ENCODE data around the gene ZBED5. TPM values are rescaled to one million over a fixed set of nuclear protein-coding genes. Genes with fewer than 3 reads are reported as not detected.
"Not testable (repeated sequence)": the region's sequence is repeated elsewhere in the genome, so short reads cannot be mapped to it uniquely, and the experiment has no call there.

Gene ZBED5
- total and polyA plus RNA-seq, 8 donors: 37.4 to 124 (median 116) TPM

DNA sequence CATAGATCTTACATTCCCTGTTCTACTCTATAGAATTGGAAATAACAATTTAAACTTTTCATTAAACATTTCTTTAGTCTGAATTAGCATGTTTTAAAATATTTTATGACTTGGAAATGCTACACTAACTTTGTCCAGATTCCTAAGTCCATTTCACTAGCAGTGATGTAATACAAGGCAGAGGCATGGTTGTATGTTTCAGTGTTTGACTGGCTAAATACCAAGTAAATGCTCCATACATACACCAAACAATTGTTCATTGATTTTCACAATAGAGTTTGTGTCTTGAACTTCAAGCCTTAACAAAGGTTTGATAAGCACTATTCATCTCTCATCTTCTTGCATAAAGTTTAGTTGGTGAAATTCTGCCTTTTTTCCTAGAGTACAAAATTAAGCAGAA is 13.5 kb downstream of the ZBED5 start:
- DNase-seq: no peak
- ATAC-seq: no peak
- peak overlapping the region in 1 of 2 donors; percentile 24 for H3K27ac ChIP-seq
- TF ChIP-seq, protein P1, sequence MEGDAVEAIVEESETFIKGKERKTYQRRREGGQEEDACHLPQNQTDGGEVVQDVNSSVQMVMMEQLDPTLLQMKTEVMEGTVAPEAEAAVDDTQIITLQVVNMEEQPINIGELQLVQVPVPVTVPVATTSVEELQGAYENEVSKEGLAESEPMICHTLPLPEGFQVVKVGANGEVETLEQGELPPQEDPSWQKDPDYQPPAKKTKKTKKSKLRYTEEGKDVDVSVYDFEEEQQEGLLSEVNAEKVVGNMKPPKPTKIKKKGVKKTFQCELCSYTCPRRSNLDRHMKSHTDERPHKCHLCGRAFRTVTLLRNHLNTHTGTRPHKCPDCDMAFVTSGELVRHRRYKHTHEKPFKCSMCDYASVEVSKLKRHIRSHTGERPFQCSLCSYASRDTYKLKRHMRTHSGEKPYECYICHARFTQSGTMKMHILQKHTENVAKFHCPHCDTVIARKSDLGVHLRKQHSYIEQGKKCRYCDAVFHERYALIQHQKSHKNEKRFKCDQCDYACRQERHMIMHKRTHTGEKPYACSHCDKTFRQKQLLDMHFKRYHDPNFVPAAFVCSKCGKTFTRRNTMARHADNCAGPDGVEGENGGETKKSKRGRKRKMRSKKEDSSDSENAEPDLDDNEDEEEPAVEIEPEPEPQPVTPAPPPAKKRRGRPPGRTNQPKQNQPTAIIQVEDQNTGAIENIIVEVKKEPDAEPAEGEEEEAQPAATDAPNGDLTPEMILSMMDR (IDR thresholded peaks at IDR 0.05): no peak
- no peaks in the 10 kb centered on the region for H3K27me3 ChIP-seq
- intact Hi-C loops (cut with DNase I): no loop called here
- H3K9me3 ChIP-seq: no peaks in the 10 kb centered on the region
- H3K36me3 ChIP-seq: no peaks in the 10 kb centered on the region
- no peaks in the 10 kb centered on the region for H3K4me1 ChIP-seq
- H3K4me3 ChIP-seq: no peak overlapping the region

DNA sequence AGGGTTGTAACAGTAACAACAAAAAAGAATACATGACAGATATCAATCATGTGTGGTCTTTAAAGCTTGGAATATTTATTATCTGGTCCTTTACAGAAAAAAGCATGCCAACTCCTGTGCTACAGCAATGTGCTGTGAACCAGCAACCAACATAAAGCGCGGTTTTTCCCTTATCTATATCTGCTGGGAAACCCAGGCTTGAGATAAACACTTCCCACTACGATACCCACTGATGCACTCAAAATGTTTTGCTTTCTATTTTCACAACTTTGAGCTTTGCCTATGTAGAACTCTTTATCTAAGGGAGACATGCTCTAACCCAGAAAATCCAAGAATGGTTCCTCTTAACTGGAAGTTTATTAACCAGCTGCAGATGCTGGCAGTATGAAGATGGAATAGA is 19.0 kb downstream of the ZBED5 start:
- Histone ChIP-seq H3K9me3 (no peaks in the 10 kb centered on the region), H3K27me3 (no peaks in the 10 kb centered on the region), H3K27ac (no peak overlapping the region), H3K36me3 (no peaks in the 10 kb centered on the region), H3K4me3 (no peak overlapping the region), H3K4me1 (no peaks in the 10 kb centered on the region)
- TF ChIP-seq, protein P1 (IDR thresholded peaks at IDR 0.05): no peak
- no peak for ATAC-seq
- DNase-seq: no peak
- intact Hi-C loops (cut with DNase I): no loop called here

DNA sequence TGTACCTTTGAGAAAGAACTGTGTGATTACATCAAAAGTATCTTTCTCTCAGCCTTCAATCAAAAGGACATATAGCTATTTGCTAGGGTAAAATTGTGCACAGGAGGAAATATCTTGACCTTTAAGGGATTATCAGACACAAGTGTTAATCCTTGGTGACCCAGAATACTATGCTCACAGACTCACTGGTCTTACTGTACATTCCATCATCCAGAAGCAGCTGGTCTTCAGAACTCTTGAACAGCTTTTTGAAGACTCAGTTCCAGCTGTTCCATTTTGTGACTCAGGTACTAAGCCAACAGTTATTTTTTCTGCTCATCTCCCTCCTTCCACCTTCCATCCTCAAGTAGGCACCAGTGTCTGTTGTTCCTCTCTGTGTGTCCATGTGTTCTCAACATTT is 19.8 kb downstream of the ZBED5 start:
- intact Hi-C loops (cut with DNase I): no loop called here
- Histone ChIP-seq H3K27ac (no peak overlapping the region), H3K36me3 (no peaks in the 10 kb centered on the region), H3K4me1 (no peaks in the 10 kb centered on the region), H3K27me3 (no peaks in the 10 kb centered on the region), H3K4me3 (no peak overlapping the region), H3K9me3 (no peaks in the 10 kb centered on the region)
- TF ChIP-seq, protein P1 (IDR thresholded peaks at IDR 0.05): no peak
- DNase-seq (no peak), ATAC-seq (no peak)

DNA sequence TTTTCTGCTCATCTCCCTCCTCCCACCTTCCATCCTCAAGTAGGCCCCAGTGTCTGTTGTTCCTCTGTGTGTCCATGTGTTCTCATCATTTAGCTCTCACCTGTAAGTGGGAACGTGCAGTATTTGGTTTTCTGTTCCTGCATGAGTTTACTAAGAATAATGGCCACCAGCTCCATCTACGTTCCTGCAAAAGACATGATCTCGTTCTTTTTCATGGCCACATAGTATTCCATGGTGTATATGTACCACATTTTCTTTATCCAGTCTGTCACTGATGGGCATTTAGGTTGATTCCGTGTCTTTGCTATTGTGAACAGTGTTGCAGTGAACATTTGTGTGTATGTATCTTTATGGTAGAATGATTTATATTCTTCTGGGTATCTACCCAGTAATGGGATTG is 21.0 kb downstream of the ZBED5 start:
- H3K27me3 ChIP-seq; H3K27ac ChIP-seq; H3K4me1 ChIP-seq; H3K4me3 ChIP-seq; H3K36me3 ChIP-seq; intact Hi-C loops (cut with DNase I); DNase-seq; H3K9me3 ChIP-seq; ATAC-seq: not testable (repeated sequence)

DNA sequence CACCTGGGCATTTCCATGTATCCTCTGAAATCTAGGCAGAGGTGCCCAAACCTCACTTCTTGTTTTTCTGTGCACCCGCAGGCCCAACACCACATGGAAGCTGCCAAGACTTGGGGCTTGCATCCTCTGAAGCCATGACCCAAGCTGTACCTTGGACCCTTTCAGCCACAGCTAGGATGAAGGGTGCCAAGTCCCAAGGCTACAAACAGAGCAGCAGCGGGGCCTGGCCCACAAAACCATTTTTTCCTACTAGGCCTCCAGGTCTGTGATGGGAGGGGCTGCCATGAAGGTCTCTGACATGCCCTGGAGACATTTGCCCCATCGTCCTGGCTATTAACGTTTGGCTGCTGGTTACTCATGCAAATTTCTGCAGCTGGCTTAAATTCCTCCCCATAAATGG is 28.7 kb downstream of the ZBED5 start:
- ATAC-seq: no peak
- Histone ChIP-seq H3K36me3 (no peaks in the 10 kb centered on the region), H3K27ac (no peak overlapping the region), H3K27me3 (no peaks in the 10 kb centered on the region), H3K4me3 (no peak overlapping the region), H3K9me3 (no peaks in the 10 kb centered on the region), H3K4me1 (no peaks in the 10 kb centered on the region)
- intact Hi-C loops (cut with DNase I): no loop called here
- TF ChIP-seq, protein P1 (IDR thresholded peaks at IDR 0.05): no peak
- no peak for DNase-seq

DNA sequence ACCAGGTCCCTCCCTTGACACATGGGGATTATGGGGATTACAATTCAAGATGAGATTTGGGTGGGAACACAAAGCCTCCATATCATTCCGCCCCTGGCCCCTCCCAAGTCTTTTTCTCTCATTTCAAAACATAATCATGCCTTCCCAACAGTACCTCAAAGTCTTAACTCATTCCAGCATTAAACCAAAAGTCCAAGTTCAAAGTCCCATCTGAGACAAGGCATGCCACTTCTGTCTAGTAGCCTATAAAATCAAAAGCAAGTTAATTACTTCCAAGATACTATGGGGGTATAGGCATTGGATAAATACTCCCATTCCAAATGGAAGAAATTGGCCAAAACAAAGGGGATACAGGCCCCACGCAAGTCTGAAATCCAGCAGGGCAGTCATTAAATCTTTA is 29.5 kb downstream of the ZBED5 start:
- no peaks in the 10 kb centered on the region for H3K4me1 ChIP-seq
- H3K27me3 ChIP-seq: no peaks in the 10 kb centered on the region
- H3K27ac ChIP-seq: no peak overlapping the region
- H3K36me3 ChIP-seq: no peaks in the 10 kb centered on the region
- TF ChIP-seq, protein P1 (IDR thresholded peaks at IDR 0.05): no peak
- no peak overlapping the region for H3K4me3 ChIP-seq
- ATAC-seq: no peak
- intact Hi-C loops (cut with DNase I): no loop called here
- DNase-seq: no peak
- H3K9me3 ChIP-seq: no peaks in the 10 kb centered on the region

Data from left lung (tissue), 10 donors.